Measurements from ENCODE around the gene DAGLA. TPM values are rescaled to one million over a fixed set of nuclear protein-coding genes. Genes with fewer than 3 reads are reported as not detected.

Gene DAGLA
- total RNA-seq, 3 donors from 2014 or later: 7.2 to 12.0 (median 11.9) TPM

DNA sequence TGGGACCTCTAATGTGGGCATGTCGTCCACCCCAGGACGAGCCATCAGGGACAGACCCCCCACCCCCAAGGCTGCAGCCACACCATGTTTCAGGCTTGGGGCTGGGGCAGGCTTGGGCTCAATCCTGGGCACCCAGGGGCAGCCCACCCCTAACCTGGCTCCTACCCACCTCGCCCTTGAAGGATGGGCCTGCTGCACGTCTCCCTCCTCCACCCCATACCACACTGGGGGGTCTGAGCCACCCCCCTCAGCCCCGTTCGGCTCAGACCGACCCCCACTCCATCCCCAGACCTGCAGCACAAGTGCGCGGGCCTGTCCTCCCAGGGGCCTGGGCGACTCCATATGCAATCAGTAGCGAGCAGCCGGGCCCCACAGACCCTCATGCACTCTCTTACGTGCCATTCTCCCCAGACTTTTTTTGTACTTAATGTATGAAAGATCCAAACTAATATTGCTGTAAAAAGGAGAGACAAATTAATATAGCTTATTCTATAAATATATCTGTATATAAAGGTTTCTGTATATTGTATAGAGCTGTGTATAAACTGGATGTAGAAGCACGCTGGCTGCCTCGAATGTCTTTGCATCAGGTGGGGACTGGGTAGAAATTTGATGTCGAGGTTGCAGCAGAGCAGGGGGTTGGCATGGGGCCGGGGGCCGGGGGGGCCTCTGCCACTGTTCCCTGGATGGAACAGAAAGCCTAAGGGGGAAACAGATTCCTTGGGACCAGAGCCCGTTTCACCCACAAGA lies 66.4 kb downstream of the DAGLA start:
- no peak for DNase-seq
- TF ChIP-seq, protein P1, sequence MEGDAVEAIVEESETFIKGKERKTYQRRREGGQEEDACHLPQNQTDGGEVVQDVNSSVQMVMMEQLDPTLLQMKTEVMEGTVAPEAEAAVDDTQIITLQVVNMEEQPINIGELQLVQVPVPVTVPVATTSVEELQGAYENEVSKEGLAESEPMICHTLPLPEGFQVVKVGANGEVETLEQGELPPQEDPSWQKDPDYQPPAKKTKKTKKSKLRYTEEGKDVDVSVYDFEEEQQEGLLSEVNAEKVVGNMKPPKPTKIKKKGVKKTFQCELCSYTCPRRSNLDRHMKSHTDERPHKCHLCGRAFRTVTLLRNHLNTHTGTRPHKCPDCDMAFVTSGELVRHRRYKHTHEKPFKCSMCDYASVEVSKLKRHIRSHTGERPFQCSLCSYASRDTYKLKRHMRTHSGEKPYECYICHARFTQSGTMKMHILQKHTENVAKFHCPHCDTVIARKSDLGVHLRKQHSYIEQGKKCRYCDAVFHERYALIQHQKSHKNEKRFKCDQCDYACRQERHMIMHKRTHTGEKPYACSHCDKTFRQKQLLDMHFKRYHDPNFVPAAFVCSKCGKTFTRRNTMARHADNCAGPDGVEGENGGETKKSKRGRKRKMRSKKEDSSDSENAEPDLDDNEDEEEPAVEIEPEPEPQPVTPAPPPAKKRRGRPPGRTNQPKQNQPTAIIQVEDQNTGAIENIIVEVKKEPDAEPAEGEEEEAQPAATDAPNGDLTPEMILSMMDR (IDR thresholded peaks at IDR 0.05): no peak
- peaks cover 6% of the 10 kb centered on the region for H3K4me1 ChIP-seq (ENCODE audit: low read depth)
- no peak overlapping the region for H3K4me3 ChIP-seq
- no peak for ATAC-seq
- H3K36me3 ChIP-seq (ENCODE audit: low read depth): no peaks in the 10 kb centered on the region
- intact Hi-C loops (cut with DNase I, micrococcal nuclease): no loop called here
- H3K9me3 ChIP-seq: no peaks in the 10 kb centered on the region

DNA sequence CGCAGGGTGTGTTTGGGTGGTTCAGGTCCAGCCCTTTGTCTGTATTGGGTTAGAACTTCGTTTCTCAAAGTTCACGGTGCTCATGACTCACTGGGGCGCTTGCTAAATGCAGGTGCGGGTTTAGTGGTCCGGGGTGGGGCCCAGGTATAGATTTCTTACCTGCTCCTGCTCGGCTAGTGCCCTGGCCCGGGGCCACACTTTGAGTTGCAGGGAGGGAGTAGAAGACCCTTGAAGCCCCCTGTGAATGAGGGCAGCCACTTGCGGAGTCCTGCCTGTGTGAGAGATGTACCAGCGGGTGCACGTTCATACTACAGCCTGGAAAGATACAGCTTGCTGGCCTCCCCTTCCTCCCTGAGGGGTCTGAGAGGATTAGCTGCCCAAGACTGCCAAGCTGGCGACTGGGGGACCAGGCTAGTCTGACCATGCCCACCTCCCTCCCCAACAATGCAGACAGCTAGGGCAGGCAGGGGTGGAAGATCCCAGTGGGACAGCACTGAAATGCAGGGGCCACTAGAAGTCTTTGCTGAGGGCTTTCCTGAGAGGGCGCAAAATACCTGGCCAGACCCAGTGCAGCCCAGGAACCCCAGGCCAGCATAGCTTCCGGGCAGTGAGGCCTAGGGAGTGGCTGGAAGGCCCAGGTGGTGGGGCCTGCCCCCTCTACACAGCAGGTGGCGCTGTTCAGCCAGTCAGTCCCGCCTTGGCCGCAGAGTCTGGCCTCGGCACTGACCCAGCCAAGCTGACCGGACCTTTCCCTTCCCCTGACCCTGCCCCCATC lies 67.2 kb downstream of the DAGLA start:
- Histone ChIP-seq H3K4me1 (ENCODE audit: low read depth) (peaks cover 10% of the 10 kb centered on the region), H3K36me3 (ENCODE audit: low read depth) (no peaks in the 10 kb centered on the region), H3K4me3 (no peak overlapping the region), H3K9me3 (no peaks in the 10 kb centered on the region)
- TF ChIP-seq, protein P1 (IDR thresholded peaks at IDR 0.05): peak; percentile 91
- intact Hi-C loops (cut with DNase I, micrococcal nuclease): no loop called here
- DNase-seq (peak; percentile 81 to 91 (median 88)), ATAC-seq (peak; percentile 92)

DNA sequence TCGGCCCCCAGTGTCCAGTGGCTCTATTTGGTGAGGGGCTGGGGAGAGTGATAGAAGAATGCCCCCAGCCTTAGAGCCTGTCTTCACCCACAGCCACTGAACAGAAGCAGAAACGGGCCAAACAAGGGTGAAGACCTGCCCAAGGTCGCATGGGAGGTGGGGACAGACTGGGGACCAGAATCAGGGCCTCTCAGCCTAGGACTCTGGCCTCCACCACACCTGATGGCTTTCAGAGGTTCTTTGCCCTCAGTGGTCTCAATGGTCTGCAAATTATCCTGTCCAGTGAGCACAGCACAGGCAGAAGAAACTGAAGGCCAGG lies 67.7 kb downstream of the DAGLA start:
- peaks cover 14% of the 10 kb centered on the region for H3K4me1 ChIP-seq (ENCODE audit: low read depth)
- H3K4me3 ChIP-seq: no peak overlapping the region
- H3K36me3 ChIP-seq (ENCODE audit: low read depth): no peaks in the 10 kb centered on the region
- ATAC-seq: peak; percentile 2
- intact Hi-C loops (cut with DNase I, micrococcal nuclease): no loop called here
- TF ChIP-seq, protein P1 (IDR thresholded peaks at IDR 0.05): no peak
- no peaks in the 10 kb centered on the region for H3K9me3 ChIP-seq
- no peak for DNase-seq

DNA sequence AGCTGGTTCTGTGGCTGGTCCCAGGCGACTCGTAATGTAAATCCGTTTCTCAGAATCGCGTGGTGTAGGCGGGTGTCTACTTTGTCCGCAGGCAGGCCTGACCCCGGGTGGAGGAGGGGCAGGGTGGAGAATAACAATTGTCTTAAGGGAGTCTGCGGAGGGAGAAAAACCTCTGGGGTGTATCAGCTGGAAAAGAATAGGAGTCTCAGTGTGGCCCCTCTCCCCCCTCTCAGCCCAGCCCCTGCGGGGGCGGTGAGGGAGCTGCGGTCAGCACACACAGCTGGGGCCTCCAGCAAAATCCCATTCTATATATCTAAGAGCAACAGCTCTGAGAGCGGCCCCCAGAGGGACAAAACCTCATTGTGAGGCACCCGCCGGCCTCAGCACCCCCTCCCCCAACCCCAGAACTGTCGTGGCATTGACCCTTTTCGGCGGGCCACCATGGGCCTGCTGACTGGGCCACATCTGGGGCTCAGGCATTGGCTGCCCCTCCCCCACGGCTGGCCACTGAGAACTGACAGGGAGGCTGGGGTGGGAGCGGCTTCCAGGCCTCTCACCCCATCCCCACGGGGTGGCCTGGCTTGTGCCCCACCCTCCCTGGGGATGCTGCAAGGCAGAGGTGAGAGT lies 69.5 kb downstream of the DAGLA start:
- no peak overlapping the region for H3K4me3 ChIP-seq
- intact Hi-C loops (cut with DNase I, micrococcal nuclease): no loop called here
- H3K4me1 ChIP-seq (ENCODE audit: low read depth): peaks cover 15% of the 10 kb centered on the region
- no peak for DNase-seq
- no peak for ATAC-seq
- H3K36me3 ChIP-seq (ENCODE audit: low read depth): no peaks in the 10 kb centered on the region
- no peaks in the 10 kb centered on the region for H3K9me3 ChIP-seq
- TF ChIP-seq, protein P1 (IDR thresholded peaks at IDR 0.05): no peak

DNA sequence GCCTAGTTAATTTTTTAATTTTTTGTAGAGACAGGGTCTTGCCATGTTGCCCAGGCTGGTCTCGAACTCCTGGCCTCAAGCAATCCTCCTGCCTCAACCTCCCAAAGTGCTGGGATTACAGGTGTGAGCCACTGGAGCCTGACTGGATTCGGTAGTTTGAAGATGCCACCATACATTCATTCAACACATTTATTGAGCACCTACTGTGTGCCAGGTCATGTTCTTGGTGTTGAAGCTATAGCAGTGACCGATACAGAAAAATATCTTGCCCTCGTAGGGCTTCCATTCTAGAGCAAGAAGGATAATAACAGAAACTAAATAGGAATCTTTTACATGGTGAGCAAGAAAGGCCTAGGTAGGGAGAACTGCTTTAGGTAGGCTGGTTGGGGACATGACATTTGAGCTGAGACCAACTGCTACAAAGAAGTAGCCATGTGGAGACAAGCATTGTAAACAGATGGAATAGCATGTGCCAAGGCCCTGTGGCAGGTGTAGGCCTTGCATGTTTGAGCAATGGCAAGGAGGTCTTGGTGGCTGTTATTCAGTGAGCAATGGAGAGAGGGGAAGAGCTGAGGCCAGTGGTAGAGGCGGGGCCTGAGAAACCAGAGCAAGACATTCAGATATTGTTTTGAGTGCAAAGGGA lies 70.6 kb downstream of the DAGLA start:
- no peak overlapping the region for H3K4me3 ChIP-seq
- DNase-seq (no peak), ATAC-seq (no peak)
- H3K9me3 ChIP-seq: no peaks in the 10 kb centered on the region
- H3K36me3 ChIP-seq (ENCODE audit: low read depth): no peaks in the 10 kb centered on the region
- TF ChIP-seq, protein P1 (IDR thresholded peaks at IDR 0.05): no peak
- peaks cover 15% of the 10 kb centered on the region for H3K4me1 ChIP-seq (ENCODE audit: low read depth)
- intact Hi-C loops (cut with DNase I, micrococcal nuclease): no loop called here
